CD4-positive, alpha-beta T cell treated with Interleukin-6 for 4 hours (primary cell): ENCODE measurements around the gene APOD.
"Not testable (repeated sequence)": the region's sequence is repeated elsewhere in the genome, so short reads cannot be mapped to it uniquely, and the experiment has no call there.

Experiments
- DNase-seq: peaks from one replicate; pipeline ENCODE4 v3.0.0-alpha.2; 2020; ENCODE audit warnings: mixed read lengths

APOD gene

DNA sequence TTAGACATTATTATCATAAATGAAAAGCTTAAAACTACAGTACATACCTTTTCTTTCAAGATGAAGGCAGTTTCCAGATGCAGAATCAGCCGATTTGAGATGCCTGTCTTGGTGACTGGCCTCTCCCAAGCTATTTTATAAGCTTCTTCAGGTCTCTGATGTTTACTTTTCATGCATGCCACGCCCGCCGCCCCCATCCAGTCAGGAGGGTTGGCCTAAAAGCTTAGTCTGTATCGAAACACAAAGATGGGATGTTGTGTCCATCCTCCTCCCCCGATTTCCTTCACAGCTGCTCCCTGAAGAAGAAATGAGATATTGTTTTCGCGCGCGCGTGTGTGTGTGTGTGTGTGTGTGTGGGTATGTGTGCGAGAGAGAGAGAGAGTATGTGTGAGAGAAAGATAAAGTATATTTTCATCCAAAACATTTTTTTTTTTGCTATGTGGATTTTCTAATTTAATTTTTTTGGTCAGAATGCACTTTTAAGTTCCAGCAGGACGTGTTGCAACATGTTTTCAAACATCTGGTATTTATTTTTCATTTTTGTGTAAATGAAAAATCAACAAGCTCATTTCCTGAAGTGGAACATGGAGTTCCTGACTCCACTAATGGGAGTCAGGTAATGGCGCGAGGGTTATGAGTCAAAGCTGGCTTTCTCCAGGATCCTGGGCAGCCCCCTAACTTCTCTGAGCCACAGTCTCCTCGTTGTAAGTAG is at the start of gene APOD:
Gene APOD (minus strand): TSS at position 110 of the 712 bp plus-strand sequence. CDS start 4,479 bp downstream, outside the sequence.
- no peak for DNase-seq

DNA sequence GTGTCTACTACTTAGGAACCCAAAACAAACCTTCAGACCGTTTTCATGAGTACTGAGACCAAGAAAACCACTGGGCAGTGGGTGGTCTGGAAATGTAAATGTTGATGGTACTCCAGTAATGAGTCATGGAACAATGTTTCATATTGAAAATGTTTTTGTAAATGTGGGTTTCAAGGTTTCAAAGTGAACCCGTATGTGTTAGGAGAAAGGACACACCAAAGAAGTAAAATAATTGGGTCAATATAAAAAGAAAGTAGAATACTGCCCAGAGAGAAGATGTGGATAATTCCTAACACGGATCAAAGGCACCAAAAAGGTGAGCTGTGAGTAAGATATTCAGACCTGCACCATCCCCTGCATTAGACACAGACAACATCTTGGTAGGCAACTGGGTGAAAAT is 49.6 kb upstream of the APOD start:
- not testable (repeated sequence) for DNase-seq

DNA sequence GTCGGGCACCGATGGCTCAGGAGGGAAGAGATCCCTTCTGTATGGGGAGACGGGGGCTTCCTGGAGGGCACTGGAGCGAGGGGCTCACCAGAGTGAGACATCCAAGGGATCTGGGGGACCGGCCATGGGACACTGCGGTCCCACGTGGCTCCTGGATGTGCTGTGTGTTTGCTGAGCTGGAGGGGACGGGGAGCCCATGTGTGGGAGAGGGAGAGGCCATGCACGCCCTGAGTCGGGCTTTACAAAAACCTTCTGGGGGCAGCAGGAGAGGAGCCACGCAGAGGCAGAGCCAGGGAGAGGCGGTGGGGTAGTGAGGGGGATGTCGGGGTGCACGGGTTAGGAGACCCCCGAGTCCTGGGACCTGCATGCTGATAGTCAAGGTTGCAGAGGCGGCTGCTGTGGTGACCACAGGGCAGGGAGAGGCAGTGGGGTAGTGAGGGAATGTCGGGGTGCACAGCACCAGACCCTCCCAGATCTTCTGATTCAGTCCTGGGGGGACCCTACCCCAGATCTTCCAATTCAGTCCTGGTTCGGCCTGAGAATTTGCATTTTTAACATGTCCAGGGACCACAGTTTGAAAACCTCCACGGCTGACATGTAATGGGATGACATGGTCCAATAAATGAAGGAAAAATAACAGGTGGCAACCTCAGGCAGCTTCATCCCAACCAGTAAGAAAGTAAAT is 48.9 kb upstream of the APOD start:
- not testable (repeated sequence) for DNase-seq

DNA sequence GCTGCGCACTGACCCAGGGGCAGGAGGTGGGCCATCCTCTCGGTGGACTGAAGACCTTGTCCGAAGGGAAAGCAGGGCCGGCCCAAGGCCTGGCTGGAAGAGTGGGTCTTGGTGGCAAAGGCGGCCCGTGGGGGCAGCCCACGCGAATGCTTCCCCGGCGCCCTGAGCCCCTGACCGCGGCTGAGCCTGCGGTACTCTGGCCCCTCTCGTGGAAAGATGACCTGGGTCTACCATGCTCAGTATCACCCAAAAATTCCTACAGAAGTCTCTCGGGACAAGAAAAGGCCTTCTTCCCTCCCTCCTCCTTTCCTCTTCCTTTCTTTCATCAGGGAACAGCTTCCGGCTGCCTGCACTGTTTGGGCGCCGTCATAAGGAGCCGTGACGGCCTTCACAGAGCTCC is 48.3 kb upstream of the APOD start:
- not testable (repeated sequence) for DNase-seq

DNA sequence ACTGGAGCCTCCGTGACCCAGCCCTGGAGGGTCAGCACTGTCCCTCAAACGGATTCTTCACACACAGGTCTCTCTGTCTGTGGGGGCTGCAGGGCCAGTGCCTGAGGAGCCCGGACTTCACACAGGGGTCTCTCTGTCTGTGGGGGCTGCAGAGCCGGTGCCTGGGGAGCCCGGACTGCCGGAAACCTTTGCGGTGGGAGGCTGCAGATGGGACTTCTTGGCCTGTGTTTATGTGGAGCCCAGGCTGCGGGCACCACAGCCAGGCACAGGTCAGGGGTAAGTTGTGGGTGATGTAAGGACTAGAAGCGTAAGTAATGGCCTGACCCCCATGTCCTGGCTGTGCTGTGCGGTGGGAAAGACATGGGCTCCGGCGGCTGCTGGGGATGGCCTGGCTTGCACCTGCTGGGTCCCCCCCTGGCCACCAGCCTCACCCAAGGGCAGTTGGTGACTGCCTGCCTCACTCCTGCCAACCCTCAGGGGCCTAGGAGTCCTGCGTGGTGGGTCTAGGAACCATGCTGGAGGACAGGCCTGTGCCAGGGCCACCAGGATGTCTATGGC is 47.3 kb upstream of the APOD start:
- DNase-seq: not testable (repeated sequence)

DNA sequence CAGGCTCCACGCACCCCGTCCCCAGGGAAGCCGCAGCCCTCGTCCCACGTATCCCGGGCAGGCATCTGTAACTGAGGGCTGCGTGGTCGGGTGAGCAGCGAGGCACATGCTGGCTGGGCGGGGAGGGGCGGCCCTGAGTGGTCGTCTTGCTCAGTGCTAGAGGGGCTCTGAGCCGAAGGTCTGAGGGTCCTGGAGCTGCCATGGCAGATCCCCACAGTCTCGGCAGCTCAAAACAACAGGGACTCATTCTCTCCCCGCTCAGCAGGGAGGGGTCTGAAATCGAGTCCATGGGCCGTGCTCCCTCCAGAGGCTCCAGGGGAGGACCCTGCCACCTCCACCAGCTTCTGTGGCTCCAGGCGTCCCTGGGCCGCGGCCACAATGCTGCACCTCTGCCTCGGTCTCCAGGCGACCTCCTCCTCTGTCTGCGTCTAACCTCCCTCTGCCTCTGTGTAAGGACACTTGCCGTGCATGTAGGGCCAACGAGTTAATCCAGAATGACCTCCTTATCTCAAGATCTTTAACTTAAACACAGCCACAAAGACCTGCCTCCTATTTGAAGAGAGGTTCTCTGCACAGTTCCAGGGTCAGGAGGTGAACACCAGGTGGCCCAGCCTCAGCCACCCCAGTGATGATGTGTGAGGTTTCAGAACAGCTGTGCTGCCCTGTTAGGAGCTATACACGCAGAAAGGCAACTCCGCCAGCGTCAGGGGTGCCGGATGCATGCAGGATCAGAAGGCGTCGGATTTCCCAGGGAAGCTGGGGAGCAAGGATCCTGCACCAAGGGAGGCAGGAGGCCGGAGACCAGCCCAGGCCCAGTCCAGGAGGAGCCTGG is 46.6 kb upstream of the APOD start:
- DNase-seq: not testable (repeated sequence)

DNA sequence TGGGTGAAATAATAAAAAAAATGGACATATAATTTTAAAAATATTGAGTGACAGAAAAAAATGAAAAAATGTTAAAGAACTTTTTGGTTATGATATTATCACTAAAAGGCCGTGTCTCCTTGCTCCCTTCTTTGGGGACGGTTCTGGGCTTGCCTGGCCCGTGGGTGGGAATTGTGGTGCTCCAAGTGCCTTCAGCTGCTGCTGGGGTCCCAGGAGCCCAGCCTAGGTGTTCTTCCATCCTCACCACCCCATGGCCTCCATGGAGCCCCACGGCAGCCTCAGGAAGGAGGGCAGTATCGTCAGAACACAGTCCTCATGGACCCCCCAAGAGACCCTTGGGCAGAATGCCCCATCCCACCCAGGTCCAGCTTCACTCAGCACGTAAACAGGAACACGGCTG is 45.9 kb upstream of the APOD start:
- not testable (repeated sequence) for DNase-seq

DNA sequence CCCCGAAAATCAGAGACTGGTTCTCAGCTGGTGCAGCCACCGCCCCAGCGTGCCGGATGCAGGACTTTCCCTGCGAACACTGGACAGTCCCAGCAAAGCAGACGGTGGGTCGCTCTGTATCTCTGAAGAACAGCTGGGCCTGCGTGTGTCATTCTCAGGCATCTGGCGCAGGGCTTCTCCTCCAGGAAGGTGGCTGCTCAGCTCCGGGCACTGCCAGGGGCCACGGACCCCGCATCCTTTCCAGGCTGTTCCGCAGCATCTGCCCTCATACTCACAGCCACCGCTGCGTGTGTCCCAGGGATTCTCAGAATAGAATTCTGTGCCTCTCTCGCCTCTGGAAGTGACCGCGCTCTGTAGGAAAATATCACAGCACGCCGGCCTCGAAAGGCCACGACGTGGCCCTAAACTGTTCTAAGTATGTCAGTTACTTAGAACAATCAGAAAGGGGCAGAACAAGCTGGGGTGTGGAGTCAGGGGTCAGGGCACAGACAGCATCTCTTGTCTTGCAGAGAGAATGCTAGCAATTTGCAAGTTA is 44.7 kb upstream of the APOD start:
- not testable (repeated sequence) for DNase-seq

DNA sequence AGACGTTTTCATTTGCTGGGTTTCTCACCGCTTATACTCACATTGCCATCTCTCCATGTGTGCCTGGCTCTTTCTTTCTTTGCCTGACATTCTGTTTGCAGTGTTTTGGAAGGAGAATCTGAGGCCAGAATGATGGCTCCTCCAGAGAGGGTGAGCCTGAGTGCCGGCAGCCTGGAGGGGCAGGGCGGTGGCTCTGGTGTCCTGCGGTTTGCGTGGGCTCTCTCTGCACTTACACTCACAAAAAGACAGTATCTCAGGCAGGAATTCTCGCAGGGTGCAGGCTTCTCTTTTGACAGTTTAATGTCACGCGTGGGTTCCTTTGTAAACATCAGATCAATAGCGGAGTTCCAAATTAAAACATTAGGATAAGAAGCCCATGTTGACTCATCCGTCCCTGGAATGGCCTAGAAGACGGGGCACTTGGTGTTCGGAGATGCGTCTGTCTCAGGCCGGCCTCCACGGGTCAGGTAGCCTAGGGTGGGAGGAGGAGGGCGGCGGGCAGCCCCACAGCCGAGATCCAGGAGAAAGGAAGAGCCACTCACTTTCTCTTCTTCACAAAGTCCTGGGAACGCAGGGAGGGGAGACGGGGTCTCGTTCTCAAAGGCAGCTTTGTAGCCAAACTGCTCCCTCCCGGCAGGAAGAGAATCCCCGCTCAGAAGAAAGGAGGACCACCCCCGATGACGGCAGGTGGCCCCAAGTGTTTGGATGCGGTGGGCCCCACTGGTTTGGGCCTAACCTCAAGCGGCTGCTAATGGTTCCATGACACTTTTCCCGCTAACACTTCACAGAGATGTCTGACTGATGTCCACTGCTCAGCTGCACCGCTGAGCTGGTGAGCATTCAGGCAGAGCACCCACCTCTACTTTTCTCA is 44.0 kb upstream of the APOD start:
- not testable (repeated sequence) for DNase-seq

DNA sequence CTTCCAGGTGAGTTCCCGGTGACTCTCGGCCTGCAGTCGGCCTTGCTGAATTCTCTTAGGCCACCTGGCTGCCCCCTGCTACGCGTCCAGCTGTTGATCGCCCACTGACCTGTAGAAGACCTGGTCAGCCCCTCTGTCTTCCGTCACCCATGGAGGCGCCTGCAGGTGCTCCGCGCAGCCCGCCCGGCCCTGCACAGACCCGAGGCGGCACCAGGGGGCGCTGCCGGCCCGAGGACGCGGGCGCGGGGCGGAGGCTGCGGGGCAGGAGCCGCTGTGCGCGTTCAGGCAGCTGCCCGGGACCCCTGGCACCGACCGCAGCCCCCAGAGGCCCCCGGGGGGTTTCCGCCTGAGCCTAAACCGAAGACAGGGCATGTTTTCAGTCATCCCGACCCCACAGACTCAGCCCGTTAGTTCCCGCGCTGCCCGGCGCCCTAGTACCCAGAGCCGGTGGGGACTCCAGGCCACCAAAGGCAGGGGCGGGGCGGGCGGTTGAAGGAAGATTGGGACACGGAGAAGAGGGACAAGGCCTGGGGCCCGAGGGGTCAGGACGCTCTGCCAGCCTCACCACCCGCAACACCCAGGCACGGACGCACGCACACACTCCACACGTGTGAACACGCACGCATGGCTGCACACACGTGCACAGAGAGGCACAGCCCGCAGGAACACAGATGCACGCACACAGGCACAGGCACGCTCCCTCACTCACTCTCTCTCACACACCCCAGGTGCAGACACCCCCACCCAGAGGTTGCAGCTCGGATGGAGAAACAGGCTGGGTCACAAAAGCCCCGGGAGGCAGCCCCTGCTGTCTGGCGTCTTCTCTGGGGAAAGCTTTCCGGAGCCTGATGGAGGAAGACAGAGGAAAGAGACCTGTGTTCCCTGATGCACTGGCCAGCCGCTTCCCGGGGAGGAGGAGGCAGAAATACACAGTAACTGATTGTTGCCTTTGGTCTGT is 41.1 kb upstream of the APOD start:
- DNase-seq: not testable (repeated sequence)

DNA sequence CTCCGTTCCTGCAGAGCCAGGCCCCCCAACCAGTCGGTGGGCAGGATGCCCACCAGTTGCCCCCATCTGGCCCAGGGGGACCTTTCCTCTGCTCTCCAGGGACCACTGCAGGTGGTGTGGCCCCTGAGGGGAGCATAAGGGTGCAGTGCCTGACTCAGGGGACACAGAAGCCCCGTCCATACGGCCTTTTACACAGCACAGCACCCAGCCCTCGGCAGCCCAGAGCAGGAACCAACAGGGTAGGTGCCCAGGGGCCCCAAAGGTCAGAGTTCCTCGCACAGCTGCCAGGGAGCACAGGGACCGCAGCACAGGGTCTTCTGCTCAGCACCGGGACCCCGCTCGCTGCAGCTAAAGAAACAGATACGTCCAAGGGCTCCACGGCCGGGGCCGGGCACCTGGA is 40.4 kb upstream of the APOD start:
- DNase-seq: not testable (repeated sequence)

DNA sequence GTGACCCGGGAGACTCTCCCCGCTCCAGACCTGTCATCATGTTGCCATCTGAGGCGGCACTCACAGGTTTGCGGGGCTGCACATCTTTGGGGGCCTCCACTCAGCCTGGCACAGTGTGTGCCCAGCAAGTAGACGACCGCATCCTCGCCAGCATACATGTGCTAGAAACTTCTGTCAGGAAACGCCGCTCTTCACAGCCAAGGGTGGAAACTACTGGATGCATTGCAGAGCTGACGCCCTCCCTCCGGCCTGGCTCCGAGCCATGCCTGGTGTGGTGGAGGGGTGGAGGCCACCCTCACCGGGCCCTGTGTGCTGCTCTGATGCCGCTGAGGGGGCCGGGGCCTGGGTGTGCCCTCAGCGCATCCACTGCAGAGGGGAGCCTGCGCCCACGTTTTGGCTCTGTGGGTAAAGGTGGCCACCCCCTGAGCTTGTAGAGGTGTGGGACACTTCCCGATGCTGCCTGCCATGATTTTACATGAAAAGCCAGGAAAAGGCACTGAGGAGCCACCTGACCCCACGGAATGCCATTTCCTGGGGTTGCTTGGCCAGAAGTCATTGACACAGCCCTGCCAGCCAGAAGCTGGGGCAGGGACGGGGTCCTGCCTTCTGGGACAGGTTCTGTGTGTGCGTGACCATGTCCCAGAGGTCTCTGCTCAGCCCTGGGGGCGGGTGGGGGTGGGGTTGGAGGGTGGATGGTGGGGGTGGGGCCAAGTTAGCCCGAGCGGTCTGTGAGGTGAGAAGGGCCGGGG is 39.7 kb upstream of the APOD start:
- DNase-seq: not testable (repeated sequence)

DNA sequence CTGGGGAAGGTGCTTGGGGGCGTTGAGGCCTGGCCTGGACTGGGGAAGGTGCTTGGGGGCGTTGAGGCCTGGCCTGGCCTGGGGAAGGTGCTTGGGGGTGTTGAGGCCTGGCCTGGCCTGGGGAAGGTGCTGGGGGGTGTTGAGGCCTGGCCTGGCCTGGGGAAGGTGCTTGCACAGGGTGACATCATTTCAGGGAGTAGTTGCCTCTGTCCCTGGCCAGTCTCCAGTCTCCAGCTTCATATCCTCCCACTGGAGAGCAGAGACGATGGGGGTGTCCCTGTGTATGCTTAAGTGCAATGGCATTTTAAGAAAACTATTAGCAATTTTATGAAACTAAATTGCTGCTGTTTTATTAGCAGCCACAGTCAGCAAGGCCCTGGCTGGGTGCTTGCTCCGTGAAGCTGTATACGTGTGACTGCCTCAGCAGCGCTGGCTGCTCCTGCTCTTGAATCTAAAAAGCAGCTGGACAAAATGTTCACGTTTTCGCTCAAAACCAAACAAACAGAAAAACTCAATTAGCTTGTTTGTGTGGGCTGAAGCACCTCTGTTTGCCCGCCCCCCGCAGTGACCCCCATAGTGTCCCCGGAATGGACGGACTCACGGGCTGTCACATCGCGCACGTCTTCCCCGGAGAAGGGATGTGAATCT is 38.9 kb upstream of the APOD start:
- DNase-seq: not testable (repeated sequence)

DNA sequence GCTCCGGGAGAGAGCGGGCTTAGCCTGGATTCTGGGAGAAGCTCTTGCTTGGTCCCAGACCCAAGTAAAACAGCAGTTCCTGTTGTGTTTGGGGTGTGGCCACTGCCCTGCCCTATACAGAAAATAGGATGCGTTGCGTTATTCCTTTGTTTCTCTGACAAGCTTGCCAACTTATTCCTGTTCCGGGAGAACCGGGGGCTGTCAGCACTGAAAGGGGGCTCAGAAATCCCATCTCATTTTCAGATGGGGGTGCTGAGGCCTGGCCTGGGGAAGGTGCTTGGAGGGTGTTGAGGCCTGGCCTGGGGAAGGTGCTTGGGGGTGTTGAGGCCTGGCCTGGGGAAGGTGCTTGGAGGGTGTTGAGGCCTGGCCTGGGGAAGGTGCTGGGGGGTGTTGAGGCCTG is 38.3 kb upstream of the APOD start:
- DNase-seq: not testable (repeated sequence)

DNA sequence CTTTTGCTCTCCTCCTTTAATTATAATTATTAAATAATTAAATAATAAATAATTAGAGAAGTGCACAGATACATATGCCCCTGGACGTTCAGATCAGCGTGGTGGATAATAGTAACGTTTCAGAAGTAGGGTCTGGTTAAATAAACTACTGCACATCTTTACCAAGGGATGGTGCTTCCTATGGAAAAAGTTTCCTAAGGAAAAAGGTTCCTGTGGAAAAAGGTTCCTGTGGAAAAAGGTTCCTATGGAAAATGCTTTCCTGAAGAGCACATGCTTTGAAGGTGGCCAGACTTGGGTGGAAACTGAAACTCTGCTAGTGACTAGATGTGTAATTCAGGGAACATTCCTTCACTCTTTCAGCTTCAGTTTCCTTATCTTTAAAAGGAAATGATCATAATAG is 37.4 kb upstream of the APOD start:
- not testable (repeated sequence) for DNase-seq

DNA sequence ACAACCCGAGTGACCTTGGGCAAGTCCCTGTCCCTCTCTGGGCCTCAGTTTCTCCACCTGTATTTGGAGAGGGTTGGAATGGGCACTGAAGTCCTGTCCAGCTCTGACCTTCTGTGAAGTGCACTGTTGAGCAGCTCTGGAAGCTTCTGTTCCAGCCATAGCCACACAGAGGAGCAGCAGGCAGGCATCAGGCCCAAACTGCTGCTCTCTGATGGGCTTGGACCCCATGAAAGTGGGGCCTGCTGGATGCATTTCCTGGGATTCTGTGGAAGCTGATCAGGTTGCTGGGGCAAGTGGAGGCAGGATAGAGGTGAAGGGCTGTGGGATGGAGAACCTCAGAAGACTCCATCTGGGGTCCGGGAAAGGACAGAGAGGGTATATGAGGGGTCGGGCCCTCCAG is 36.7 kb upstream of the APOD start:
- DNase-seq: not testable (repeated sequence)

DNA sequence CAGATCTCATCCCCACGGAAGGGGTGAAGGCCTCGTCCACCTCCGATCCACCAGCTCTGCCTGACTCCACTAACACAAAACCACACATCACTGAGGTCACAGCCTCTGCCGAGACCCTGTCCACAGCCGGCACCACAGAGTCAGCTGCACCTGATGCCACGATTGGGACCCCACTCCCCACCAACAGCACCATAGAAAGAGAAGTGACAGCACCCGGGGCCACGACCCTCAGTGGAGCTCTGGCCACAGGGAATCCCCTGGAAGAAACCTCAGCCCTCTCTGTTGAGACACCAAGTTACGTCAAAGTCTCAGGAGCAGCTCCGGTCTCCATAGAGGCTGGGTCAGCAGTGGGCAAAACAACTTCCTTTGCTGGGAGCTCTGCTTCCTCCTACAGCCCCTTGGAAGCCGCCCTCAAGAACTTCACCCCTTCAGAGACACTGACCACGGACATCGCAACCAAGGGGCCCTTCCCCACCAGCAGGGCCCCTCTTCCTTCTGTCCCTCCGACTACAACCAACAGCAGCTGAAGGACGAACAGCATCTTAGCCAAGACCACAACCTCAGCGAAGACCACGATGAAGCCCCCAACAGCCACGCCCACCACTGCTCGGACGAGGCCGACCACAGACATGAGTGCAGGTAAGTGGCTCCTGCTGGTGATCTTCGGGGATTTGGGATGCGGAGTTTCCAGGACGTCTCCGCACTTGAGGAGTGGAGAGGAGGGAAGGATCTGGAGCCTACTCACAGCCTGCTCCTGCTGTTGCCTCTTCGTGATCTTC is 36.0 kb upstream of the APOD start:
- DNase-seq: not testable (repeated sequence)
